HG03558 (cell line): ENCODE data around the gene GLOD4.
A peak's percentile ranks its signal among the peaks of the same experiment; 100 is the strongest.
"Not testable (repeated sequence)": the region's sequence is repeated elsewhere in the genome, so short reads cannot be mapped to it uniquely, and the experiment has no call there.

Source experiments
- ATAC-seq: cut with Tn5 transposase; IDR thresholded peaks from one replicate; pipeline ENCODE4 v1.9.1; 2021; ENCODE audit warnings: moderate number of reproducible peaks; ENCODE audit not compliant: unreplicated experiment; ENCODE audit errors: extremely low read depth

Gene GLOD4

GRCh38 chr17:784143-784542, 2.1 kb upstream of the GLOD4 start:
- no peak for ATAC-seq

GRCh38 chr17:778096-778495, 4.0 kb downstream of the GLOD4 start:
- ATAC-seq = no peak

- ATAC-seq = no peak
These were observed 7.8 kb downstream of the GLOD4 start for GRCh38 chr17:774313-774584.

GRCh38 chr17:773467-774312, 8.4 kb downstream of the GLOD4 start:
- no peak for ATAC-seq

- no peak for ATAC-seq
These were observed 9.1 kb downstream of the GLOD4 start for GRCh38 chr17:773016-773415.

- ATAC-seq = no peak
These were observed 15.0 kb downstream of the GLOD4 start for GRCh38 chr17:767076-767475.

- no peak for ATAC-seq
These were observed 21.7 kb downstream of the GLOD4 start for GRCh38 chr17:760371-760770.

GRCh38 chr17:759964-760363, 22.1 kb downstream of the GLOD4 start:
- no peak for ATAC-seq

GRCh38 chr17:756010-756567, 26.0 kb downstream of the GLOD4 start:
- ATAC-seq = not testable (repeated sequence)

- not testable (repeated sequence) for ATAC-seq
These were observed 26.6 kb downstream of the GLOD4 start for GRCh38 chr17:755319-755961.

GRCh38 chr17:753418-753817, 28.7 kb downstream of the GLOD4 start:
- no peak for ATAC-seq

- no peak for ATAC-seq
These were observed 29.4 kb downstream of the GLOD4 start for GRCh38 chr17:752620-753219.

GRCh38 chr17:752002-752619, 30.0 kb downstream of the GLOD4 start, which contains the start of gene GEMIN4:
Gene GEMIN4, minus strand, starts transcription at chr17:752264. Its CDS starts 122 bp downstream, at chr17:752142.
- peak; percentile 67 for ATAC-seq

GRCh38 chr17:751269-752001, 30.6 kb downstream of the GLOD4 start:
- ATAC-seq = peak; percentile 15

- no peak for ATAC-seq
These were observed 31.5 kb downstream of the GLOD4 start for GRCh38 chr17:750431-751037.

GRCh38 chr17:749359-749758, 32.7 kb downstream of the GLOD4 start:
- ATAC-seq = not testable (repeated sequence)

- not testable (repeated sequence) for ATAC-seq
These were observed 33.5 kb downstream of the GLOD4 start for GRCh38 chr17:748604-749003.

GRCh38 chr17:746783-747629, 35.1 kb downstream of the GLOD4 start:
- ATAC-seq = no peak

GRCh38 chr17:746181-746580, 35.9 kb downstream of the GLOD4 start:
- no peak for ATAC-seq
